Fibroblast of pulmonary artery (primary cell): Measurements from ENCODE around the gene SUGCT.

Experiments
- DNase-seq: peaks from one replicate; pipeline ENCODE4 v3.0.0-alpha.2; 2010; ENCODE audit warnings: low read depth
- H3K4me3 ChIP-seq: replicated peaks from 2 replicates; pipeline ENCODE4 v1.5.1; 2011; ENCODE audit warnings: low read depth, mild to moderate bottlenecking, control low read depth, low read length, moderate library complexity
- CTCF ChIP-seq: IDR thresholded peaks from 2 replicates; pipeline ENCODE4 v1.5.1; 2011; ENCODE audit warnings: mild to moderate bottlenecking, control low read depth, low read length, inconsistent platforms; ENCODE audit errors: missing control alignments

Gene SUGCT

GRCh38 chr7:40538281-40538680, 403.5 kb downstream of the SUGCT start:
- H3K4me3 ChIP-seq = no peak overlapping the region
- peak; percentile 40 for DNase-seq
- no peak for TF ChIP-seq CTCF

GRCh38 chr7:40541336-40541735, 406.5 kb downstream of the SUGCT start:
- TF ChIP-seq CTCF = no peak
- no peak overlapping the region for H3K4me3 ChIP-seq
- peak; percentile 75 for DNase-seq

DNA sequence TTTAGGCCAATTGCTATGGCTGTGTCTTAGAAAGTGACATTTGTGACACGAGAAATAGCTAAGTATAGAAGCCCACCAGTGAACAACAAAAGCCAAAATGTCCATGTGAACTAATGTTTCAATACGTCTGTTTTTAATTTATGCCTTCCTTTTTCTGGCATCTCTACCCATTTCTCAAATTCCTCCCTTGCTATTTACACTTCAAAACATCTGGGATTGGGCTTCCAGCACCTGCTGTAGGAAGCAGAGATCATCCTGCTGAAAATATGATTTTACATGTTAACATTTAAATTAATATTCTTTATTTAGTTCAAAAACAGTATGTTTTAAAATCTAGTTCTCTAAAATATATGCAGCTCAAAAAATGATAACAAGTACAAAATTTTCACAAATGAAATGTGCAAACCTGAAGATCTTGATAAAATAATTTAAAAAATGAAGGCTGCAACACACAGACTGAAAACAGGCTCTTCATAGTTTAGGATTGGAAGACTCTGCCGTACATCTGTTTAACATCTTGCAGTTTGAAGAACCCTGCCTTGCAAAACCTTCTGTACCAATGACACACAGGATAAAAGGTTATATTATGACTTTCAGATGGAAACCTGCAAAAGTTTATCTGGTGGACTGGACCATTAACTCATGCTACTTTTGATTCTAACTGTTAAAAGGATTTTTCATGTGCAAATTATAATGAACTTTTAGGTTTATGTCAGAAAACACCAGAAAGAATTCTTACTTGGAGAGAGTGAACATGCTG, 408.4 kb downstream of the SUGCT start:
- H3K4me3 ChIP-seq = no peak overlapping the region
- no peak for TF ChIP-seq CTCF
- DNase-seq = no peak

DNA sequence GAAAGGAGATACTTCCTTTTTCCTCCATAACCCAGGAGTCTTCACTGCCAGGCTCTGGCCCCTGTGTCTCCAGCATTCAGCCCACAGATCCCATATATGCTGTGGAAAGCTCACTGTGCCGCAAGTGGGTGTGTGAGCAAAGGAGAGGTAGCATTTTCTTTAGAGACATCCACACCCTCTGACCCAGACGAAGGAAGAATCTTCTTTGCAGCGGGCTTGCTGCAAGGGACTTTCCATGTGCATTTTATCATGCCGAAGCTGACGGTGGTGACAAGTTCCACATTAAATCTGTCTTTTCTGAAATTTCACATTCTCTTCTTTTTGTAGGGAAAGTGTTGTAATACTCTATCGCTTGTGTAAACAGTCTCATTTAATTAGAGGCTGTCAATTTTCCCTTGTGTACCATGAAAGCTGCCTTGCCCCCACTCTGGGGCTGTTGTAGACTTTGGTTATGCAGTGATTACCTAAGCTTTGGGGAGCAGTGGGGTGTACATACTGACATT, 409.5 kb downstream of the SUGCT start:
- no peak for TF ChIP-seq CTCF
- no peak for DNase-seq
- no peak overlapping the region for H3K4me3 ChIP-seq

DNA sequence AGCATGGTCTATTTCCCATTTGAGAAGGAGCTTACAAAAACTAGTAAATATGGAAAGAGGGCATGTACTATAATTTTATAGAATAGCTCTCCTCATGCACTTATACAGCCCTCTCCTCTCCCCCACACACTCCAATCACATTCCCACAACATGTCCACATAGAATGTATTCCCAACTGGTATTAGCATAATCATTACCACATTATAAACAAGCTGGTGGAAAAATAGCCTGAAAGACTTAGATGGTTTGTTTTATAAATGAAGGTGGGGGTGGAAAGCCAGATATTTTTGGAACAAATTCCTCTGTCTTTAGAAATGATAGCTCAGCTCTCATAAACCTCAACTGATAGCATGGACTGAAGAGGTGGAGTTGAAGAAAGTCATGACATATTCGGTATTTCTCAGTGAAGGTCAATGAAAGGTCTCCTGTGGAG, 410.1 kb downstream of the SUGCT start:
- TF ChIP-seq CTCF = no peak
- no peak for DNase-seq
- no peak overlapping the region for H3K4me3 ChIP-seq

DNA sequence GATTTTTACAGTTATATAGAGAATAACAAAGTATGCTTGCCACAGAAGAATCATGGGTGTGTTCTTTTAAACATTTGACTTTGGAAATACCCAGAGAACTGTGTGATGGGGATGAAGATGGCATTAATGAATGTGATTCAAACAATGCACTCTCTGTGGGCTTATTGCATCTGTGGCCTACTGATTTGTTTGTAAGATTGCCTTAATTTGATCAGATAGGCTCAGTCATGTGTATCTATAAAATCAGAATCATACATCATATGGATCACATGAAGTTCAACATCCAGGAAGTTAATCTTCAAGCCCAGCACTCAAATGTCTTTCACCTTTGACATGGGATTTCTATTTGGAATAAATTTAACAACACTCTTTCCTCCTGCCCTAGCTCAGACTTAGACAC, 410.9 kb downstream of the SUGCT start:
- no peak overlapping the region for H3K4me3 ChIP-seq
- no peak for DNase-seq
- TF ChIP-seq CTCF = no peak
